Breast epithelium (tissue), 3 donors: ENCODE results near the gene TATDN2.

Experiments used
- CTCF ChIP-seq, 3 donors: fragments of 450-650 bp; IDR thresholded peaks; one replicate each; pipeline ENCODE4 v1.5.1; 2016 to 2017; ENCODE audit warnings: antibody characterized with exemption in 3 of 3, mild to moderate bottlenecking in 3 of 3, moderate library complexity in 3 of 3
- POLR2A ChIP-seq: fragments of 450-650 bp; IDR thresholded peaks from one replicate; pipeline ENCODE4 v1.6.1; 2016; ENCODE audit warnings: antibody characterized with exemption, mild to moderate bottlenecking, moderate library complexity

GRCh38 chr3:10289787-10290355 is 41.6 kb downstream of the TATDN2 start:
- TF ChIP-seq CTCF (IDR thresholded peaks at IDR 0.05) = no peak
- TF ChIP-seq POLR2A = no peak
